Right hindlimb (tissue), 1 donor: ENCODE data around the gene JARID2.

ENCODE experiments used
- DNase-seq: peaks from one replicate; pipeline ENCODE4 v3.0.0-alpha.2; 2018

Gene JARID2

GRCh38 chr6:15500078-15500740 lies 254.3 kb downstream of the JARID2 start:
- no peak for DNase-seq

- no peak for DNase-seq
Observed at GRCh38 chr6:15500901-15501825, 255.3 kb downstream of the JARID2 start.

- DNase-seq: peak; percentile 83
Observed at GRCh38 chr6:15501826-15502445, 256.1 kb downstream of the JARID2 start.

GRCh38 chr6:15502446-15503345 lies 256.8 kb downstream of the JARID2 start:
- DNase-seq: no peak

GRCh38 chr6:15503346-15503680 lies 257.4 kb downstream of the JARID2 start:
- no peak for DNase-seq

GRCh38 chr6:15504040-15504495 lies 258.2 kb downstream of the JARID2 start:
- DNase-seq: peak; percentile 65

GRCh38 chr6:15504581-15505350 lies 258.9 kb downstream of the JARID2 start:
- DNase-seq: peak; percentile 92

GRCh38 chr6:15505463-15505918 lies 259.6 kb downstream of the JARID2 start:
- peak; percentile 47 for DNase-seq

- no peak for DNase-seq
Observed at GRCh38 chr6:15506066-15506465, 260.2 kb downstream of the JARID2 start.

GRCh38 chr6:15507221-15507620 lies 261.4 kb downstream of the JARID2 start:
- no peak for DNase-seq

- DNase-seq: no peak
Observed at GRCh38 chr6:15507746-15508145, 261.9 kb downstream of the JARID2 start.

GRCh38 chr6:15508441-15508871 lies 262.6 kb downstream of the JARID2 start:
- no peak for DNase-seq

- no peak for DNase-seq
Observed at GRCh38 chr6:15508931-15509330, 263.1 kb downstream of the JARID2 start.

GRCh38 chr6:15509335-15509933 lies 263.6 kb downstream of the JARID2 start:
- no peak for DNase-seq

- DNase-seq: no peak
Observed at GRCh38 chr6:15510121-15510520, 264.3 kb downstream of the JARID2 start.

GRCh38 chr6:15510536-15511247 lies 264.8 kb downstream of the JARID2 start:
- no peak for DNase-seq

- DNase-seq: no peak
Observed at GRCh38 chr6:15511248-15512125, 265.6 kb downstream of the JARID2 start.

GRCh38 chr6:15512126-15512525 lies 266.3 kb downstream of the JARID2 start:
- no peak for DNase-seq

- DNase-seq: no peak
Observed at GRCh38 chr6:15512721-15513120, 266.9 kb downstream of the JARID2 start.
